Sigmoid colon (tissue), 4 donors: ENCODE results near the gene CNTNAP5.

Source experiments
- CTCF ChIP-seq, 4 experiments: fragments of 450-650 bp in 3 of 4; fragments of 200-600 bp in 1 of 4; IDR thresholded peaks; one replicate each; pipeline ENCODE4 v1.5.1; 2016 to 2019; ENCODE audit warnings: antibody characterized with exemption in 4 of 4, mild to moderate bottlenecking in 3 of 4, moderate library complexity in 2 of 4
- POLR2AphosphoS5 ChIP-seq, 4 donors: sonication (generic); formaldehyde crosslinking; IDR thresholded peaks; one replicate each; pipeline ENCODE4 v1.6.1; 2017; ENCODE audit warnings: antibody characterized with exemption in 4 of 4

DNA sequence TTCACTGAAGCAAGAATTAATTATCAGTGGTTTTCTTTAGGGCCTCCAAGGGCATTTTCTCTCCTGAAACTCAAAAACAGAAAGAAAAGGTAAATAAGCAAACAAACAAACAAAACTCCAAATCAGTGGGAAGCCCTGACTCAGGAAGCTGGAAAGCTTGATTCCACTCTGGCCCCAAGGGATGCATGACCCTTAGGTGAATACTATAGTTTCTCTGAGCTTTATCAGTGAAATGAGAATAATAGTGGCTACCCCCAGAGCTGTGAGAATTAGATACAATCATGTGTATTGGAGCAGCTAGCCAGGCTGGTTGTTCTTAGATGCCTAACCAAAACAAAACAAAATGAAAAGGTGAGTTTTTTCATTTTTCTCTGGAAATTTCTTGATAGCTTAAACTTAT lies 585.1 kb downstream of the CNTNAP5 start:
- TF ChIP-seq POLR2AphosphoS5 (IDR thresholded peaks at IDR 0.05) (no peak), CTCF (IDR thresholded peaks at IDR 0.05) (no peak)
